Stomach smooth muscle (tissue), 2 donors: ENCODE data around the gene LTB4R2.
"Not testable (repeated sequence)": the region's sequence is repeated elsewhere in the genome, so short reads cannot be mapped to it uniquely, and the experiment has no call there.

Experiments
- H3K27ac ChIP-seq: one replicate; pipeline ENCODE4 v1.7.0; 2013; ENCODE audit warnings: mild to moderate bottlenecking, low read length, inconsistent platforms
- H3K27me3 ChIP-seq, 2 donors: one replicate each; pipeline ENCODE4 v1.7.0; 2013; ENCODE audit warnings: low read length in 2 of 2; ENCODE audit not compliant: insufficient read depth in 2 of 2, control insufficient read depth in 1 of 2
- H3K36me3 ChIP-seq, 2 donors: one replicate each; pipeline ENCODE4 v1.7.0; 2013; ENCODE audit warnings: low read length in 2 of 2; ENCODE audit not compliant: control insufficient read depth in 2 of 2, insufficient read depth in 2 of 2
- H3K4me1 ChIP-seq: one replicate; pipeline ENCODE4 v1.7.0; 2013; ENCODE audit warnings: low read length; ENCODE audit not compliant: control insufficient read depth, insufficient read depth
- H3K4me3 ChIP-seq, 2 donors: one replicate each; pipeline ENCODE4 v1.7.0; 2013; ENCODE audit warnings: low read length in 2 of 2
- H3K9ac ChIP-seq, 2 donors: one replicate each; pipeline ENCODE4 v1.7.0; 2013; ENCODE audit warnings: low read length in 2 of 2, mild to moderate bottlenecking in 1 of 2
- H3K9me3 ChIP-seq, 2 donors: one replicate each; pipeline ENCODE4 v1.7.0; 2013; ENCODE audit warnings: low read length in 2 of 2; ENCODE audit not compliant: control insufficient read depth in 2 of 2
- donor health status: healthy.
- donor health status: Pancreatic carcinoma.

Gene LTB4R2

GRCh38 chr14:24349742-24350141 lies 39.8 kb downstream of the LTB4R2 start:
- Histone ChIP-seq H3K27ac (no peak overlapping the region), H3K36me3 (no peaks in the 10 kb centered on the region), H3K9me3 (no peaks in the 10 kb centered on the region), H3K4me1 (no peaks in the 10 kb centered on the region), H3K27me3 (peaks cover 0 to 10% of the 10 kb centered on the region in 2 donors), H3K9ac (no peak overlapping the region), H3K4me3 (no peak overlapping the region)

DNA sequence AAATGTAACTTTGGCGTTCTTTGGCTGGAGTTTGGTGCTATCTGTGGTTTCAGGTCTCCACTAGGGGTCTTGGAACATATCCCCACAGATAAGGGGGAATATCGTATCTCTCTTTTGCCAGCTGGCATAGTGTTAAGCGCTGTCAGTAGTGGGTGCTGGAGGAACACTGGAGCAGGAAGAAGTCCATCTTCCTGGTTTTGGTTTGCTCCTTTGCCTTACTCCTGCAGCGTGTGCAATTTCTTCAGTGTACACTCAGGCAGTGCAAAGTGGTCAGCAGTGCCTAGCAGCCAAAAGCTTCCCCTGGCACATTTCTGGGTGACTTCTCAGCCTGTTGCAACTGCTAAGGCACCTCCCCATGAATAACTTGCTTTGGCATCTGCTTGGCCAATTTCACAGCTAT lies 41.6 kb downstream of the LTB4R2 start:
- Histone ChIP-seq H3K36me3 (no peaks in the 10 kb centered on the region), H3K27me3 (peaks cover 0 to 8% of the 10 kb centered on the region in 2 donors), H3K9me3 (no peaks in the 10 kb centered on the region), H3K4me3 (no peak overlapping the region), H3K4me1 (no peaks in the 10 kb centered on the region), H3K27ac (no peak overlapping the region), H3K9ac (no peak overlapping the region)

DNA sequence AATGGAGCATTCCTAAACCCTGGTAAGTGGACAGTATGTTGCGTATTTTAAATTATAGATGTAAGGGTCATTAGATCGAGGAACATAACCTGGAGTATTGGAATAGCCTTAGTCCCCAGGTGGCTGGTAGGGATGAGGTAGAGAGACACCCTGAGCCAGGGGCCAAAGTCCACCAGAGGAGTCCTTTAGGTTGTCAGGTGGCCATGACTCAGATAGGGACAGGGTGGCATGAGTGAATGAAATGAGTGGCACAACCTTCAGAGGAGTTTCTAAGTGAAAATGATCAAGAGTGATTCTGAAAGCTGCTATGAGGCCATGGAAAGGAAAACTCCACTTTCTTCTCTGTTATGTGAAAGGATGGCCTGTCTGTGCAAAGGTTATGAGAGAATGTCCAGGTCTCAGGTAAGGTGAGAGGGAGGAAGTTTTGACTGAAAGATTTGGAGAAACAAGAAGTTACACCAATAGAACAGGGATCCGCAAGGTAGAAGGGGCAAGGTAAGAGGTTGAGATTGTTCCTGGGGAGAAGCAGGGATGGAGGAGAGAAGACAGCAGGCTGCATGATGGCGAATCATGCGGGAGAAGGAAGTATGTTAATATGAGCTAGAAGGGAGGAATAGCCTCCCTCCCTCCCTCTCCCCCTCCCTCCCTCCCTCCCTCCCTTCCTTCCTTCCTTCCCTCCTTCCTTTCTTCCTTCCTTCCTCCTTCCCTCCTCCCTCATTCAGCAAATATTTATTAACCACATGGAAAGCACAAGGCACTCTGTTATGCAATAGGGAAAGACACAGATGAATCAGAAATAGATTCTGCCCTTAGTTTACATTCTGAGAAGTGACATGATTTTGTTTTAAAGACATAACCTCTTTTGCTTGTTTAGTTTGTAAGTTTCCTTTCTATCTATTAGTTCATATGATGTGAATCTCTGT lies 43.9 kb downstream of the LTB4R2 start:
- no peak overlapping the region for H3K9ac ChIP-seq
- no peak overlapping the region for H3K27ac ChIP-seq
- H3K4me3 ChIP-seq: no peak overlapping the region
- no peaks in the 10 kb centered on the region for H3K4me1 ChIP-seq
- no peaks in the 10 kb centered on the region for H3K36me3 ChIP-seq
- H3K9me3 ChIP-seq: no peaks in the 10 kb centered on the region
- H3K27me3 ChIP-seq: peaks cover 0 to 8% of the 10 kb centered on the region in 2 donors

- H3K4me3 ChIP-seq, H3K27me3 ChIP-seq, H3K27ac ChIP-seq, H3K9ac ChIP-seq, H3K36me3 ChIP-seq, H3K9me3 ChIP-seq, H3K4me1 ChIP-seq: not testable (repeated sequence)
Observed at GRCh38 chr14:24354482-24354825, 44.5 kb downstream of the LTB4R2 start.

GRCh38 chr14:24355009-24355408 lies 45.1 kb downstream of the LTB4R2 start:
- no peak overlapping the region for H3K27ac ChIP-seq
- H3K4me3 ChIP-seq: no peak overlapping the region

GRCh38 chr14:24356208-24356607 lies 46.3 kb downstream of the LTB4R2 start:
- no peak overlapping the region for H3K4me3 ChIP-seq
- H3K36me3 ChIP-seq: no peaks in the 10 kb centered on the region
- H3K9me3 ChIP-seq: no peaks in the 10 kb centered on the region
- H3K4me1 ChIP-seq: no peaks in the 10 kb centered on the region
- H3K27me3 ChIP-seq: peaks cover 0 to 3% of the 10 kb centered on the region in 2 donors
- no peak overlapping the region for H3K9ac ChIP-seq
- H3K27ac ChIP-seq: no peak overlapping the region

More at GRCh38 chr14:24355009-24355408, 45.1 kb downstream of the LTB4R2 start:
- peaks cover 0 to 5% of the 10 kb centered on the region in 2 donors for H3K27me3 ChIP-seq
- H3K36me3 ChIP-seq: no peaks in the 10 kb centered on the region
- H3K9ac ChIP-seq: no peak overlapping the region
- no peaks in the 10 kb centered on the region for H3K9me3 ChIP-seq
- H3K4me1 ChIP-seq: no peaks in the 10 kb centered on the region

DNA sequence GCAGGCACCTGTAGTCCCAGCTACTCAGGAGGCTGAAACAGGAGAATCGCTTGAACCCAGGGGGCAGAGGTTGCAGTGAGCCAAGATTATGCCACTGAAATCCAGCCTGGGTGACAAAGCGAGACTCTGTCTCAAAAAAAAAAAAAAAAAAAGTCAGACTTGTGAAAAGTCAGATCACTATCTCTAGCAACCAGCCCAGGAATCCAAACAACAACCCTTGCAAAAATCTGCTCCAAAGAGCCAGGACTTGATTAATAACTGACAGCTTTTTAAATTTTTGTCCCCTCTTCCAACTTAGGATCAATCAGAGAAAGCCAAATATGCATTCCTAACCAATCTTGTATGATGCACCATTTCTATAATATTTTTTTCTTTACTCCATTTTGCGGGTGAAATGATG lies 50.3 kb downstream of the LTB4R2 start:
- Histone ChIP-seq H3K4me1 (no peaks in the 10 kb centered on the region), H3K4me3 (no peak overlapping the region), H3K9me3 (no peaks in the 10 kb centered on the region), H3K9ac (no peak overlapping the region), H3K27me3 (no peaks in the 10 kb centered on the region), H3K36me3 (no peaks in the 10 kb centered on the region), H3K27ac (no peak overlapping the region)

DNA sequence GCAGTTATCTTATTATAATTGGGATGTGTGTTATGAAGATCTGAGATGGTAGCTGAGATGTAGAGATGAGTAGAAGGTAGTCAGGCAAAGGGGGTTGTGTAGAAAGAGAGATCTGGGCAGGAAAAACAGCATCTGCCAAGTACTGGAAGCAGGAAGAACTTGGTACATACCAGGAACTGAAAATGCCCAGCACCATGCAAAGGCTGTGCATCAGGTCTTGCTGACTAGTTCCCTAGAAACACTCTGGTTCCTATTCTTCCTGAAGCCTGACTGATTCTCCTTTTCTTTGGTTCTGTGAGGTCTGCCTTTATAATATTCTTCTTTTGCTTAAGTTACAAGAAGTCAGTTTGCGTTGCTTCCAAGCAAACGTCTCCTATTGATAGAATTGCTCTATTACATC lies 51.4 kb downstream of the LTB4R2 start:
- no peak overlapping the region for H3K27ac ChIP-seq
- H3K4me1 ChIP-seq: peaks cover 6% of the 10 kb centered on the region
- no peaks in the 10 kb centered on the region for H3K9me3 ChIP-seq
- H3K9ac ChIP-seq: no peak overlapping the region
- H3K36me3 ChIP-seq: no peaks in the 10 kb centered on the region
- no peaks in the 10 kb centered on the region for H3K27me3 ChIP-seq
- no peak overlapping the region for H3K4me3 ChIP-seq
